Measurements from ENCODE around the gene PHETA2. TPM values are rescaled to one million over a fixed set of nuclear protein-coding genes. Genes with fewer than 3 reads are reported as not detected.

The PHETA2 gene
- total and polyA plus RNA-seq, 2 of the 8 experiments (the other 6 are each of a cell fraction or from before 2014, with no cell fraction given) = 7.4 to 7.6 TPM

- TF ChIP-seq YY1 (IDR thresholded peaks at IDR 0.05; ENCODE audit: low read depth, low read length) = peak; percentile 22; the same call in 1 of the 2 replicates
- no peak for TF ChIP-seq KDM5A (IDR thresholded peaks at IDR 0.05; ENCODE audit: low read length)
- no peak for TF ChIP-seq FOSL1 (IDR thresholded peaks at IDR 0.05; ENCODE audit: insufficient read depth, low read depth, low read length)
- no peak for TF ChIP-seq TBP (IDR thresholded peaks at IDR 0.05; ENCODE audit: low read depth, low read length)
- no peak for TF ChIP-seq CBX8 (IDR thresholded peaks at IDR 0.05; ENCODE audit: borderline replicate concordance, low read depth, low read length)
- no peak for TF ChIP-seq TEAD4 (IDR thresholded peaks at IDR 0.05; ENCODE audit: low read depth, low read length)
- no peak for TF ChIP-seq CTBP2 (IDR thresholded peaks at IDR 0.05; ENCODE audit: borderline replicate concordance, insufficient read depth, insufficient read length, low read length)
- no peak for TF ChIP-seq NRF1 (IDR thresholded peaks at IDR 0.05; ENCODE audit: low read depth, low read length)
- TF ChIP-seq PHF8 (conservative IDR thresholded peaks at IDR 0.05; ENCODE audit: low read depth, low read length) = peak; percentile 58
- TF ChIP-seq POU5F1 (IDR thresholded peaks at IDR 0.05; ENCODE audit: low read depth, low read length) = no peak
- no peak for TF ChIP-seq EGR1 (IDR thresholded peaks at IDR 0.05; ENCODE audit: borderline replicate concordance, low read depth, low read length)
- TF ChIP-seq HDAC6 (IDR thresholded peaks at IDR 0.05; ENCODE audit: low read depth, low read length) = no peak
- no peak for TF ChIP-seq SIX5 (IDR thresholded peaks at IDR 0.05; ENCODE audit: low read depth, low read length)
Measured at GRCh38 chr22:42074132-42074811, at the start of gene PHETA2 (continued).

Data from H1 (cell line).